H1 (cell line): ENCODE results near the gene SLC37A3.

Source experiments
- CBX8 ChIP-seq: fragments of 300-800, 300-1000 bp; sonication (generic); IDR thresholded peaks from 2 replicates; pipeline ENCODE4 v1.7.1; 2016; ENCODE audit warnings: low read depth, low read length, borderline replicate concordance
- CTCF ChIP-seq, 3 experiments: IDR thresholded peaks; 1 replicate in 2 of 3; 2 replicates in 1 of 3; pipeline versions ENCODE4 v1.5.1 to v1.6.1; 2011; ENCODE audit warnings: low read length in 3 of 3, mild to moderate bottlenecking in 3 of 3, inconsistent platforms in 2 of 3, low read depth in 1 of 3, moderate library complexity in 1 of 3; ENCODE audit not compliant: insufficient read depth in 1 of 3; ENCODE audit errors: control extremely low read depth in 1 of 3
- EGR1 ChIP-seq: IDR thresholded peaks from 2 replicates; pipeline ENCODE4 v1.6.1; 2011; ENCODE audit warnings: low read depth, low read length, borderline replicate concordance
- EZH2 ChIP-seq: fragments of 200-600 bp; sonication (generic); IDR thresholded peaks from 2 replicates; pipeline ENCODE4 v1.7.1; 2012; ENCODE audit warnings: low read depth, mild to moderate bottlenecking, moderate library complexity, low read length, inconsistent platforms; ENCODE audit not compliant: severe bottlenecking
- KDM5A ChIP-seq: fragments of 200-600 bp; IDR thresholded peaks from 2 replicates; pipeline ENCODE4 v1.7.1; 2012; ENCODE audit warnings: mild to moderate bottlenecking, low read length, inconsistent platforms, mixed read lengths
- POLR2A ChIP-seq, 2 experiments: IDR thresholded peaks; 1 replicate in 1 of 2; 2 replicates in 1 of 2; pipeline ENCODE4 v1.6.1; 2011; ENCODE audit warnings: low read depth in 2 of 2, low read length in 2 of 2, mild to moderate bottlenecking in 2 of 2; ENCODE audit errors: control extremely low read depth in 1 of 2
- RFX5 ChIP-seq: IDR thresholded peaks from 2 replicates; pipeline ENCODE4 v1.6.1; 2011; ENCODE audit warnings: low read depth, low read length, improper control_type of control experiment, borderline replicate concordance
- SUZ12 ChIP-seq: fragments of 200-600 bp; sonication (generic); IDR thresholded peaks from 2 replicates; pipeline ENCODE4 v1.6.1; 2012; ENCODE audit warnings: mild to moderate bottlenecking, inconsistent platforms, low read length, moderate library complexity, mixed read lengths
- TAF1 ChIP-seq: IDR thresholded peaks from 2 replicates; pipeline ENCODE4 v1.6.1; 2011; ENCODE audit warnings: mild to moderate bottlenecking, low read depth, low read length
- TF ChIP-seq, protein P1 (sequence below): IDR thresholded peaks from 2 replicates; pipeline ENCODE4 v1.6.1; 2012; ENCODE audit warnings: inconsistent platforms

DNA sequence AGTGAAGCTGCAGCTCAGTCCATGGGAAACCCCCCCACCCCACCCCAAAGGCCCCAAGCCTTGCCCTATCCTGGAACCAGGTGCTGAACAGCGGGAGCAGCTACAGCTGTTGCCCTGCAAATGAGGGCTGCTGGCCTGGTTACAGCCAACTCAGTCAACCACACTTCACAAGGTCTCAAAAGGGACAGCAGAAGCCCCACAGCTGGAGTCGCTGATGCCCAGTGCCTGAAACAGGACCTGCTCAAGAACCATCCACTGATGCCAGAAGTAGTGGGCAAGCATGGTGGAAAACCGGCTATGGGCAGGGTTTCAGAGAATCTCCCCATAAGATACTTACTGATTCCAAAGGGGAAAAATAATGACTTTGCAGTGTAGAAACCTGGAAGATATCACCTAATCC is 110.3 kb downstream of the SLC37A3 start:
- no peak for TF ChIP-seq SUZ12
- TF ChIP-seq KDM5A = no peak
- TF ChIP-seq, protein P1, sequence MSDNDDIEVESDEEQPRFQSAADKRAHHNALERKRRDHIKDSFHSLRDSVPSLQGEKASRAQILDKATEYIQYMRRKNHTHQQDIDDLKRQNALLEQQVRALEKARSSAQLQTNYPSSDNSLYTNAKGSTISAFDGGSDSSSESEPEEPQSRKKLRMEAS = no peak
- TF ChIP-seq CBX8 = no peak
- TF ChIP-seq CTCF (IDR thresholded peaks at IDR 0.05; ENCODE audit: control extremely low read depth in 1 of 3, insufficient read depth in 1 of 3, low read depth in 1 of 3, low read length in 3 of 3) = no peak
- no peak for TF ChIP-seq TAF1
- no peak for TF ChIP-seq RFX5
- no peak for TF ChIP-seq POLR2A (IDR thresholded peaks at IDR 0.05; ENCODE audit: control extremely low read depth in 1 of 2, low read depth in 2 of 2, low read length in 2 of 2)
- no peak for TF ChIP-seq EGR1
- TF ChIP-seq EZH2 = no peak
